NCI-H2196 (cell line): Measurements from ENCODE around the gene UST.

Experiments used
- DNase-seq: peaks from one replicate; lab custom pipeline; 2025; ENCODE audit not compliant: unreplicated experiment; lab: John Stamatoyannopoulos, UW

Gene UST

GRCh38 chr6:148795563-148795962 lies 48.7 kb downstream of the UST start:
- DNase-seq: no peak

GRCh38 chr6:148799647-148800046 lies 52.8 kb downstream of the UST start:
- no peak for DNase-seq

- DNase-seq: no peak
These were observed 53.7 kb downstream of the UST start for GRCh38 chr6:148800536-148800935.

- DNase-seq: no peak
These were observed 57.1 kb downstream of the UST start for GRCh38 chr6:148803979-148804378.

GRCh38 chr6:148805777-148806176 lies 58.9 kb downstream of the UST start:
- no peak for DNase-seq

- no peak for DNase-seq
These were observed 61.0 kb downstream of the UST start for GRCh38 chr6:148807784-148808183.

- DNase-seq: no peak
These were observed 62.0 kb downstream of the UST start for GRCh38 chr6:148808786-148809304.

- no peak for DNase-seq
These were observed 64.6 kb downstream of the UST start for GRCh38 chr6:148811459-148811858.

GRCh38 chr6:148814082-148814790 lies 67.4 kb downstream of the UST start:
- DNase-seq: no peak

GRCh38 chr6:148814869-148815268 lies 68.0 kb downstream of the UST start:
- DNase-seq: no peak

- no peak for DNase-seq
These were observed 69.3 kb downstream of the UST start for GRCh38 chr6:148816117-148816516.

- DNase-seq: no peak
These were observed 70.9 kb downstream of the UST start for GRCh38 chr6:148817689-148818088.

GRCh38 chr6:148818939-148819575 lies 72.2 kb downstream of the UST start:
- no peak for DNase-seq

- no peak for DNase-seq
These were observed 73.0 kb downstream of the UST start for GRCh38 chr6:148819852-148820251.

- DNase-seq: no peak
These were observed 76.0 kb downstream of the UST start for GRCh38 chr6:148822819-148823218.

- no peak for DNase-seq
These were observed 77.5 kb downstream of the UST start for GRCh38 chr6:148824291-148824690.

- no peak for DNase-seq
These were observed 78.1 kb downstream of the UST start for GRCh38 chr6:148824960-148825359.

GRCh38 chr6:148825492-148825891 lies 78.7 kb downstream of the UST start:
- DNase-seq: no peak

- no peak for DNase-seq
These were observed 80.7 kb downstream of the UST start for GRCh38 chr6:148827416-148828045.

- no peak for DNase-seq
These were observed 81.2 kb downstream of the UST start for GRCh38 chr6:148828047-148828446.

- no peak for DNase-seq
These were observed 82.7 kb downstream of the UST start for GRCh38 chr6:148829415-148830101.

GRCh38 chr6:148830614-148831013 lies 83.8 kb downstream of the UST start:
- no peak for DNase-seq
